HepG2 (cell line): ENCODE data around the gene SGTB. TPM values are rescaled to one million over a fixed set of nuclear protein-coding genes. Genes with fewer than 3 reads are reported as not detected.

ENCODE experiments used
- ATAC-seq: fragments of 200-7000 bp; cut with Tn5 transposase; 3 replicates; pipeline ENCODE4 v1.9.1; 2020; ENCODE audit warnings: mild to moderate bottlenecking, moderate library complexity
- BruUV-seq: library from RNA; stranded (reverse); fragments of 400-500 nt; replicated peaks from 2 replicates; lab custom pipeline; 2021; lab: Mats Ljungman, UMichigan
- CTCF ChIA-PET: fragments of 300-600 bp; formaldehyde crosslinking; extraction: SDS; loops from one replicate; lab custom pipeline; 2021; ENCODE audit warnings: low total read pairs, inconsistent platforms, low intra/inter-chr PET ratio; lab: Yijun Ruan, JAX
- POLR2A ChIA-PET: fragments of 350-600 bp; sonication (Branson Sonifier 250); formaldehyde crosslinking; loops from one replicate; lab custom pipeline; 2020; ENCODE audit warnings: antibody characterized with exemption, inconsistent platforms; lab: Yijun Ruan, JAX
- DNase-seq: peaks from one replicate; pipeline ENCODE4 v3.0.0-alpha.2; 2015; ENCODE audit warnings: low spot score
- FAIRE-seq: peaks from 3 replicates; lab custom pipeline; 2011; peaks lifted over from hg19 to GRCh38; lab: Jason Lieb, UNC
- H2AFZ ChIP-seq: one replicate; pipeline ENCODE4 v1.6.1; 2011; ENCODE audit warnings: low read length, inconsistent platforms
- H3K27ac ChIP-seq: fragments of 300-600 bp; 3 replicates; pipeline ENCODE4 v1.8.0; 2011; ENCODE audit warnings: mixed run types, mild to moderate bottlenecking, mixed read lengths, low read length, inconsistent platforms; ENCODE audit not compliant: insufficient read depth; ENCODE audit errors: extremely low read length
- H3K27me3 ChIP-seq, 2 experiments: fragments of 200-600 bp in 1 of 2; 2 replicates in 1 of 2; 3 replicates in 1 of 2; pipeline versions ENCODE4 v1.6.0 to v1.8.0; 2011; ENCODE audit warnings: low read length in 2 of 2, mild to moderate bottlenecking in 2 of 2, moderate library complexity in 2 of 2, inconsistent platforms in 1 of 2; ENCODE audit not compliant: insufficient read depth in 2 of 2, control insufficient read depth in 1 of 2
- H3K36me3 ChIP-seq, 2 experiments: fragments of 200-600 bp in 1 of 2; replicated peaks in 1 of 2; 2 replicates in 1 of 2; 3 replicates in 1 of 2; pipeline versions ENCODE4 v1.5.1 to v1.8.0; 2011; ENCODE audit warnings: low read length in 2 of 2, inconsistent platforms in 1 of 2; ENCODE audit not compliant: insufficient read depth in 2 of 2, control insufficient read depth in 1 of 2
- H3K4me1 ChIP-seq: 2 replicates; pipeline ENCODE4 v1.5.1; 2012; ENCODE audit warnings: low read length, inconsistent platforms; ENCODE audit not compliant: insufficient read depth
- H3K4me2 ChIP-seq: 2 replicates; pipeline ENCODE4 v1.6.0; 2011; ENCODE audit warnings: low read depth, low read length, inconsistent platforms
- H3K4me3 ChIP-seq, 3 experiments: fragments of 200-600 bp in 1 of 3; sonication (generic), shearing (Covaris generic) in 1 of 3; replicated peaks in 1 of 3; 2 replicates each; pipeline ENCODE4 v1.5.1; 2011 to 2016; ENCODE audit warnings: low read length in 3 of 3, inconsistent platforms in 2 of 3, low read depth in 2 of 3, mild to moderate bottlenecking in 2 of 3, control low read depth in 1 of 3, mixed read lengths in 1 of 3; ENCODE audit not compliant: insufficient read depth in 1 of 3
- H3K79me2 ChIP-seq: one replicate; pipeline ENCODE4 v1.6.1; 2011; ENCODE audit warnings: low read length, inconsistent platforms; ENCODE audit not compliant: insufficient read depth
- H3K9ac ChIP-seq: 2 replicates; pipeline ENCODE4 v1.6.0; 2011; ENCODE audit warnings: mild to moderate bottlenecking, low read depth, low read length, inconsistent platforms; ENCODE audit not compliant: insufficient read depth
- H3K9me3 ChIP-seq: 2 replicates; pipeline ENCODE4 v1.5.1; 2012; ENCODE audit warnings: mild to moderate bottlenecking, low read length
- H4K20me1 ChIP-seq: 2 replicates; pipeline ENCODE4 v1.6.0; 2011; ENCODE audit warnings: inconsistent platforms, mild to moderate bottlenecking, low read length, moderate library complexity; ENCODE audit not compliant: insufficient read depth
- LCORL ChIP-seq, 2 experiments: fragments of 450-650 bp in 1 of 2; sonication (generic) in 1 of 2; formaldehyde crosslinking in 1 of 2; IDR thresholded peaks; 2 replicates each; pipeline versions ENCODE4 v1.5.0 to v1.6.1; 2017 to 2020; ENCODE audit warnings: antibody characterized with exemption in 1 of 2, missing genetic modification reagents in 1 of 2
- MAFK ChIP-seq, 2 experiments: IDR thresholded peaks in 1 of 2; conservative IDR thresholded peaks in 1 of 2; 2 replicates each; pipeline ENCODE4 v1.6.1; 2011; ENCODE audit warnings: improper control_type of control experiment in 2 of 2, low read length in 2 of 2
- SP1 ChIP-seq, 2 experiments: fragments of 450-650 bp in 1 of 2; sonication (generic) in 1 of 2; formaldehyde crosslinking in 1 of 2; IDR thresholded peaks; 2 replicates each; pipeline versions ENCODE4 v1.4.0 to v1.6.1; 2016 to 2020; ENCODE audit warnings: missing genetic modification reagents in 1 of 2
- TEAD3 ChIP-seq: optimal IDR thresholded peaks from 2 replicates; pipeline ENCODE3; 2016; ENCODE audit warnings: borderline replicate concordance
- ZBTB42 ChIP-seq: sonication (generic); formaldehyde crosslinking; IDR thresholded peaks from 2 replicates; pipeline ENCODE4 v1.5.0; 2020; ENCODE audit warnings: mild to moderate bottlenecking, missing genetic modification reagents
- ZFP90 ChIP-seq: sonication (generic); formaldehyde crosslinking; IDR thresholded peaks from 2 replicates; pipeline ENCODE4 v1.8.0; 2022; ENCODE audit warnings: missing genetic modification reagents, mild to moderate bottlenecking, inconsistent platforms, borderline replicate concordance
- ZNF441 ChIP-seq: sonication (generic); formaldehyde crosslinking; IDR thresholded peaks from 2 replicates; pipeline ENCODE4 v1.7.0; 2021; ENCODE audit warnings: missing genetic modification reagents, borderline replicate concordance
- ZNF570 ChIP-seq: sonication (generic); formaldehyde crosslinking; IDR thresholded peaks from 2 replicates; pipeline ENCODE4 v1.4.0; 2020; ENCODE audit warnings: mild to moderate bottlenecking, missing genetic modification reagents, borderline replicate concordance
- ZNF652 ChIP-seq: IDR thresholded peaks from 2 replicates; pipeline ENCODE4 v1.6.1; 2016; ENCODE audit warnings: low read depth, borderline replicate concordance
- ZNF703 ChIP-seq: sonication (generic); formaldehyde crosslinking; IDR thresholded peaks from 2 replicates; pipeline ENCODE4 v1.5.1; 2020; ENCODE audit warnings: missing genetic modification reagents, mild to moderate bottlenecking, moderate library complexity, borderline replicate concordance
- WGBS: methylation state at CpG from one replicate; pipeline ENCODE4 v1.1.6; 2017; ENCODE audit warnings: low lambda C conversion rate; 5-methylcytosine and 5-hydroxymethylcytosine counted together
- in situ Hi-C: cut with HindIII; loops from 2 replicates; pipeline ENCODE4 v1.10.0; 2017; ENCODE audit warnings: low pct_unique_long_range_greater_than_20kb; ENCODE audit not compliant: extremely low pct_ligation_motif_present
- intact Hi-C: fragments of 100-400 bp; cut with micrococcal nuclease; formaldehyde crosslinking; loops from one replicate; pipeline ENCODE4 v1.10.0; 2022; ENCODE audit not compliant: unreplicated experiment
- polyA plus RNA-seq, 8 experiments: library from polyadenylated mRNA; depleted of rRNA in 3 of 8; stranded (reverse) in 7 of 8; unstranded in 1 of 8; fragments of >200 nt; fragmentation: Illumina TruSeq in 4 of 8; extraction: Trizol in 4 of 8; gene quantifications; 2 replicates each; pipeline versions ENCODE4 v1.2.1 to v1.2.3, GENCODE V29; 2011 to 2016; ENCODE audit warnings: low read depth in 4 of 8, missing spikeins in 1 of 8, mixed read lengths in 1 of 8; ENCODE audit not compliant: insufficient read depth in 1 of 8
- total RNA-seq, 5 experiments: library from RNA; depleted of rRNA; stranded (reverse); fragments of >200 nt; fragmentation: Illumina TruSeq; extraction: Trizol; gene quantifications; 2 replicates each; pipeline ENCODE4 v1.2.3, GENCODE V29; 2016; ENCODE audit warnings: low read depth in 1 of 5
- TF ChIP-seq, protein P1 (sequence below): sonication (generic); formaldehyde crosslinking; IDR thresholded peaks from 2 replicates; pipeline ENCODE4 v1.5.0; 2020; ENCODE audit warnings: mild to moderate bottlenecking, missing genetic modification reagents
- TF ChIP-seq, protein P2 (sequence below): IDR thresholded peaks from 2 replicates; pipeline ENCODE4 v1.6.1; 2018; ENCODE audit warnings: missing genetic modification reagents, mild to moderate bottlenecking, missing compliant biosample characterization
- TF ChIP-seq, protein P3 (sequence below): sonication (generic); formaldehyde crosslinking; IDR thresholded peaks from 2 replicates; pipeline ENCODE4 v1.5.0; 2020; ENCODE audit warnings: mild to moderate bottlenecking, missing genetic modification reagents, borderline replicate concordance

Gene SGTB
- total and polyA plus RNA-seq, 2 of the 13 experiments (the other 11 are each of a cell fraction or from before 2014, with no cell fraction given): 5.2 to 11.2 TPM

DNA sequence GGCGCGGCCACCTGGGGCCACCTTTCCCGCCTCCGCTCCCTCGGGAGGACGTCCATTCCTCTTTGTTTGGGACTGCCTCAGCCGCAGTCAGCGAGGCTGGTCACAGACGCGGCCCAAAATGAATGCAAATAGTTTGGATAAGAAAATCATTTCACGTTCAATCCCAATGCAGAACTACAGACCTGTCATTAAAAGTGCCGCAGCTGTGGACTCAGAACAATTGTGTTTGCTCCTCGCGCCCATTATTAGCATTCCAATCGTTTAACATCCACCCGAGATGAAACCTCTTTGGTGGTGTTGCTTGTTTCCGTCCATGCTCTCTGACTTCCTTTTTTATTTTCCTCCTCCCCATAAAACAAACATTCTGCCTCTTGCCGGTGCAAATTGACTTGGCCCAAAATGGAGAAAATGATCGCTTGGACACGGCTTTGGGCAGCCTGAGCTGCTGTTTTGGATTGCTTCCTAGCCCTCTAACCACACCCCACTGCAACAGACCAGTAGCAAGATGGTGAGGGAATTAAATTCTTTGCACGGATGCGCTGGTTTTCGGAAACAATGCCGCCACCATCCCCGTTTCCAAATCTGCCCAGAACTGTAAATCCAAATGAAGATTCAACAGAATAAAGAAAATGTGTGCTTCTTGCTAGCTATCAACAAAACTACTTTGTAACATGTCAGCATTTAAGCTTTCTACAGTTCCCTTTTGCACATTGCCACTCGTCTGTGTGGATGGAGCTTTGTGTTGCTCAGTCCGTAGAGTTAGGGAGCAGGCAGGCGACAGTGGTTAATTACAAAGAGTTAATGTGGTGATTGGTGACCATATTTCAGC, 880 bp upstream of the SGTB start:
- Histone ChIP-seq H3K9me3 (no peaks in the 10 kb centered on the region), H3K4me1 (peaks cover 68% of the 10 kb centered on the region), H3K9ac (peak overlapping the region; percentile 85), H3K79me2 (peaks cover 53% of the 10 kb centered on the region), H2AFZ (no peak overlapping the region), H3K4me3 (peak overlapping the region; percentile 71 to 90 (median 80)), H3K4me2 (peak overlapping the region; percentile 84), H3K27me3 (no peaks in the 10 kb centered on the region; a peak in 1 of 5 replicates), H3K27ac (peak overlapping the region; percentile 72), H3K36me3 (no peaks in the 10 kb centered on the region; a peak in 1 of 5 replicates), H4K20me1 (no peaks in the 10 kb centered on the region)
- peak; percentile 29 for DNase-seq
- CTCF ChIA-PET: no interaction called here
- POLR2A ChIA-PET: no interaction called here
- peak; percentile 39 for ATAC-seq
- intact Hi-C loops: loop anchor here (10.0 kb wide), 1 partner anchor 422 kb away; the partner anchor contains the start of gene SREK1
- BruUV-seq: TSS peak; percentile 78
- 2% methylated on average over 22 of the region's 28 CpGs for WGBS
- no peak for FAIRE-seq
- in situ Hi-C loops: no loop called here
- TF ChIP-seq, protein P1, sequence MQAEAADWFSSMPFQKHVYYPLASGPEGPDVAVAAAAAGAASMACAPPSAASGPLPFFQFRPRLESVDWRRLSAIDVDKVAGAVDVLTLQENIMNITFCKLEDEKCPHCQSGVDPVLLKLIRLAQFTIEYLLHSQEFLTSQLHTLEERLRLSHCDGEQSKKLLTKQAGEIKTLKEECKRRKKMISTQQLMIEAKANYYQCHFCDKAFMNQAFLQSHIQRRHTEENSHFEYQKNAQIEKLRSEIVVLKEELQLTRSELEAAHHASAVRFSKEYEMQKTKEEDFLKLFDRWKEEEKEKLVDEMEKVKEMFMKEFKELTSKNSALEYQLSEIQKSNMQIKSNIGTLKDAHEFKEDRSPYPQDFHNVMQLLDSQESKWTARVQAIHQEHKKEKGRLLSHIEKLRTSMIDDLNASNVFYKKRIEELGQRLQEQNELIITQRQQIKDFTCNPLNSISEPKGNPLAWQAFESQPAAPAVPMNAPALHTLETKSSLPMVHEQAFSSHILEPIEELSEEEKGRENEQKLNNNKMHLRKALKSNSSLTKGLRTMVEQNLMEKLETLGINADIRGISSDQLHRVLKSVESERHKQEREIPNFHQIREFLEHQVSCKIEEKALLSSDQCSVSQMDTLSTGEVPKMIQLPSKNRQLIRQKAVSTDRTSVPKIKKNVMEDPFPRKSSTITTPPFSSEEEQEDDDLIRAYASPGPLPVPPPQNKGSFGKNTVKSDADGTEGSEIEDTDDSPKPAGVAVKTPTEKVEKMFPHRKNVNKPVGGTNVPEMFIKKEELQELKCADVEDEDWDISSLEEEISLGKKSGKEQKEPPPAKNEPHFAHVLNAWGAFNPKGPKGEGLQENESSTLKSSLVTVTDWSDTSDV: 0 out of 2 replicates have a peak, but pooled peaks have one; percentile 33
- TF ChIP-seq, protein P2, sequence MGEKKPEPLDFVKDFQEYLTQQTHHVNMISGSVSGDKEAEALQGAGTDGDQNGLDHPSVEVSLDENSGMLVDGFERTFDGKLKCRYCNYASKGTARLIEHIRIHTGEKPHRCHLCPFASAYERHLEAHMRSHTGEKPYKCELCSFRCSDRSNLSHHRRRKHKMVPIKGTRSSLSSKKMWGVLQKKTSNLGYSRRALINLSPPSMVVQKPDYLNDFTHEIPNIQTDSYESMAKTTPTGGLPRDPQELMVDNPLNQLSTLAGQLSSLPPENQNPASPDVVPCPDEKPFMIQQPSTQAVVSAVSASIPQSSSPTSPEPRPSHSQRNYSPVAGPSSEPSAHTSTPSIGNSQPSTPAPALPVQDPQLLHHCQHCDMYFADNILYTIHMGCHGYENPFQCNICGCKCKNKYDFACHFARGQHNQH (CRISPR knock-in tag): 0 out of 2 replicates have a peak, but pooled peaks have one; percentile 7
- peak; percentile 50 to 70 for TF ChIP-seq MAFK (conservative IDR thresholded peaks at IDR 0.05 in 1 of 2, IDR thresholded peaks at IDR 0.05 in 1 of 2; ENCODE audit: low read length in 2 of 2)
- TF ChIP-seq ZNF441: peak; percentile 12; the same call in 1 of the 2 replicates
- TF ChIP-seq LCORL (IDR thresholded peaks at IDR 0.05): no peak
- peak; percentile 33; the same call in 1 of the 2 replicates for TF ChIP-seq LCORL (CRISPR knock-in tag; IDR thresholded peaks at IDR 0.05)
- TF ChIP-seq, protein P3, sequence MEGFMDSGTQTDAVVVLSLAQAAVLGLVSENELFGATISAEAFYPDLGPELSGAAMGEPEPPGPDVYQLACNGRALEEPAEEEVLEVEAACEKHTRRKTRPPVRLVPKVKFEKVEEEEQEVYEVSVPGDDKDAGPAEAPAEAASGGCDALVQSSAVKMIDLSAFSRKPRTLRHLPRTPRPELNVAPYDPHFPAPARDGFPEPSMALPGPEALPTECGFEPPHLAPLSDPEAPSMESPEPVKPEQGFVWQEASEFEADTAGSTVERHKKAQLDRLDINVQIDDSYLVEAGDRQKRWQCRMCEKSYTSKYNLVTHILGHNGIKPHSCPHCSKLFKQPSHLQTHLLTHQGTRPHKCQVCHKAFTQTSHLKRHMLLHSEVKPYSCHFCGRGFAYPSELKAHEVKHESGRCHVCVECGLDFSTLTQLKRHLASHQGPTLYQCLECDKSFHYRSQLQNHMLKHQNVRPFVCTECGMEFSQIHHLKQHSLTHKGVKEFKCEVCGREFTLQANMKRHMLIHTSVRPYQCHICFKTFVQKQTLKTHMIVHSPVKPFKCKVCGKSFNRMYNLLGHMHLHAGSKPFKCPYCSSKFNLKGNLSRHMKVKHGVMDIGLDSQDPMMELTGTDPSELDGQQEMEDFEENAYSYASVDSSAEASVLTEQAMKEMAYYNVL (CRISPR knock-in tag): 0 out of 2 replicates have a peak, but pooled peaks have one; percentile 33
- peak; percentile 5 for TF ChIP-seq TEAD3 (CRISPR knock-in tag)
- peak; percentile 24; the same call in 1 of the 2 replicates for TF ChIP-seq ZNF652
- TF ChIP-seq SP1 (IDR thresholded peaks at IDR 0.05): no peak
- TF ChIP-seq SP1 (CRISPR knock-in tag; IDR thresholded peaks at IDR 0.05): peak; percentile 22; the same call in 1 of the 2 replicates
- TF ChIP-seq ZFP90 (CRISPR knock-in tag): 0 out of 2 replicates have a peak, but pooled peaks have one; percentile 6
- TF ChIP-seq ZNF703 (CRISPR knock-in tag): no peak
- TF ChIP-seq ZBTB42 (CRISPR knock-in tag): 0 out of 2 replicates have a peak, but pooled peaks have one; percentile 3
- no peak for TF ChIP-seq ZNF570 (CRISPR knock-in tag)
